ENCODE results near the gene KYNU. TPM values are rescaled to one million over a fixed set of nuclear protein-coding genes. Genes with fewer than 3 reads are reported as not detected.

Gene KYNU
- total RNA-seq, 1 experiment from 2014 or later: 0.37 TPM

GRCh38 chr2:142938240-142938639 lies 60.8 kb downstream of the KYNU start:
- no peak for DNase-seq
- no peak overlapping the region for H3K14ac ChIP-seq (ENCODE audit: insufficient read depth, low read length)
- H3K36me3 Mint-ChIP-seq (ENCODE audit: insufficient read depth in 1 of 3, low read depth in 3 of 3): peaks cover 0 to 3% (median 0%) of the 10 kb centered on the region in 3 experiments; a peak in 2 of 7 replicates

More at GRCh38 chr2:142938240-142938639, 60.8 kb downstream of the KYNU start:
- Histone ChIP-seq H4K5ac (ENCODE audit: insufficient read length, low read depth, low read length) (no peak overlapping the region), H2AFZ (ENCODE audit: low read length) (no peak overlapping the region), H2AK5ac (ENCODE audit: insufficient read length, low read length) (no peak overlapping the region), H3K9me3 (ENCODE audit: control insufficient read depth, low read depth, low read length) (no peaks in the 10 kb centered on the region), H4K8ac (replicated peaks; ENCODE audit: insufficient read length, low read depth, low read length) (no peak overlapping the region), H2BK120ac (ENCODE audit: low read depth, low read length, poor library complexity, severe bottlenecking) (no peak overlapping the region), H2BK5ac (ENCODE audit: insufficient read length, low read length) (no peak overlapping the region), H3K23ac (ENCODE audit: insufficient read length, low read depth, low read length) (no peak overlapping the region), H2BK20ac (ENCODE audit: low read depth, low read length, poor library complexity, severe bottlenecking) (no peak overlapping the region), H4K91ac (ENCODE audit: insufficient read length, low read depth, low read length) (no peak overlapping the region), H2BK12ac (ENCODE audit: insufficient read length, low read depth, low read length) (no peak overlapping the region), H3K56ac (ENCODE audit: insufficient read length, low read depth, low read length) (no peak overlapping the region), H3T11ph (ENCODE audit: low read length) (no peak overlapping the region), H4K20me1 (ENCODE audit: control insufficient read depth, insufficient read depth, insufficient read length) (no peaks in the 10 kb centered on the region), H3K4ac (ENCODE audit: low read depth, low read length) (no peak overlapping the region), H3K27ac (ENCODE audit: insufficient read length, low read depth, low read length) (no peak overlapping the region), H3K23me2 (ENCODE audit: insufficient read length, low read depth, low read length, poor library complexity, severe bottlenecking) (no peaks in the 10 kb centered on the region), H2BK15ac (ENCODE audit: low read depth, low read length) (no peak overlapping the region), H3K4me2 (ENCODE audit: insufficient read depth, insufficient read length, low read length) (no peak overlapping the region), H3K9ac (ENCODE audit: extremely low read depth, insufficient read length, low read length) (no peak overlapping the region), H3K79me1 (ENCODE audit: insufficient read depth, low read depth, low read length, poor library complexity, severe bottlenecking) (no peaks in the 10 kb centered on the region), H3K27me3 (ENCODE audit: insufficient read depth, low read length) (no peaks in the 10 kb centered on the region), H3K79me2 (ENCODE audit: insufficient read depth, low read length) (0 out of 2 replicates have a peak, but pooled peaks cover 1% of the 10 kb centered on the region), H3K4me1 (ENCODE audit: insufficient read depth, low read length) (no peaks in the 10 kb centered on the region), H3K18ac (ENCODE audit: insufficient read length, low read depth, low read length) (no peak overlapping the region)
- Mint-ChIP-seq H3K4me1 (peaks cover 6 to 9% of the 10 kb centered on the region in 2 experiments), H3K9me3 (peaks cover 0 to 6% of the 10 kb centered on the region in 2 experiments; a peak in 2 of 5 replicates), H3K27me3 (ENCODE audit: low read depth) (no peaks in the 10 kb centered on the region), H3K4me3 (no peak overlapping the region), H3K27ac (no peak overlapping the region; a peak in 1 of 7 replicates)
- no CpG with 5 or more reads among the region's 5 CpGs for WGBS (ENCODE audit: extremely low coverage, insufficient read length, low lambda C conversion rate)
- TF ChIP-seq CTCF (conservative IDR thresholded peaks at IDR 0.05): no peak

Data from H9 (cell line).